Osteoblast (primary cell): ENCODE measurements around the gene BIN1. TPM values are rescaled to one million over a fixed set of nuclear protein-coding genes. Genes with fewer than 3 reads are reported as not detected.
A peak's percentile ranks its signal among the peaks of the same experiment; 100 is the strongest.

Experiments used
- DNase-seq: peaks from one replicate; pipeline ENCODE4 v3.0.0; 2011; ENCODE audit warnings: low spot score, mixed read lengths; ENCODE audit not compliant: insufficient read length; ENCODE audit errors: missing footprints
- H2AFZ ChIP-seq: 2 replicates; pipeline ENCODE4 v1.6.0; 2011; ENCODE audit warnings: mild to moderate bottlenecking, low read length
- H3K27ac ChIP-seq: 2 replicates; pipeline ENCODE4 v1.5.1; 2011; ENCODE audit warnings: mild to moderate bottlenecking, low read depth, low read length, moderate library complexity
- H3K27me3 ChIP-seq: 2 replicates; pipeline ENCODE4 v1.6.0; 2012; ENCODE audit warnings: mild to moderate bottlenecking, control low read depth, inconsistent platforms, low read length, moderate library complexity; ENCODE audit not compliant: insufficient read depth
- H3K36me3 ChIP-seq: 2 replicates; pipeline ENCODE4 v1.5.1; 2011; ENCODE audit warnings: mild to moderate bottlenecking, low read length, control low read depth, moderate library complexity; ENCODE audit not compliant: insufficient read depth
- H3K4me1 ChIP-seq: 2 replicates; pipeline ENCODE4 v1.5.1; 2011; ENCODE audit warnings: mild to moderate bottlenecking, low read length, control low read depth, moderate library complexity; ENCODE audit not compliant: insufficient read depth
- H3K4me2 ChIP-seq: 2 replicates; pipeline ENCODE4 v1.6.0; 2011; ENCODE audit warnings: mild to moderate bottlenecking, low read length; ENCODE audit not compliant: insufficient read depth
- H3K4me3 ChIP-seq: fragments of 200-600 bp; sonication (generic); 3 replicates; pipeline ENCODE4 v1.5.1; 2012; ENCODE audit warnings: mild to moderate bottlenecking, low read length, inconsistent platforms; ENCODE audit not compliant: insufficient read depth
- H3K79me2 ChIP-seq: 2 replicates; pipeline ENCODE4 v1.6.0; 2012; ENCODE audit warnings: mild to moderate bottlenecking, low read length, control low read depth, inconsistent platforms; ENCODE audit not compliant: insufficient read depth
- H3K9me3 ChIP-seq: 2 replicates; pipeline ENCODE4 v1.5.1; 2011; ENCODE audit warnings: low read depth, low read length, control low read depth
- H4K20me1 ChIP-seq: 2 replicates; pipeline ENCODE4 v1.6.0; 2012; ENCODE audit warnings: mild to moderate bottlenecking, low read length, control low read depth; ENCODE audit not compliant: insufficient read depth
- CTCF ChIP-seq: IDR thresholded peaks from 2 replicates; pipeline ENCODE4 v1.5.1; 2011; ENCODE audit warnings: mild to moderate bottlenecking, low read depth, low read length, moderate library complexity; ENCODE audit errors: extremely low read depth
- total RNA-seq: library from RNA; depleted of rRNA; stranded (reverse); fragments of >200 nt; gene quantifications from 2 replicates; pipeline ENCODE4 v1.2.3, GENCODE V29; 2012

BIN1 gene
- total RNA-seq, 1 donor: 85.4 TPM

GRCh38 chr2:127072970-127073369, 34.0 kb downstream of the BIN1 start:
- Histone ChIP-seq H3K27me3 (no peaks in the 10 kb centered on the region), H2AFZ (no peak overlapping the region), H4K20me1 (peaks cover 18% of the 10 kb centered on the region), H3K4me3 (no peak overlapping the region), H3K36me3 (peaks cover 5% of the 10 kb centered on the region), H3K79me2 (peaks cover 19% of the 10 kb centered on the region), H3K27ac (no peak overlapping the region), H3K9me3 (no peaks in the 10 kb centered on the region), H3K4me2 (no peak overlapping the region), H3K4me1 (peaks cover 2% of the 10 kb centered on the region)
- no peak for DNase-seq
- TF ChIP-seq CTCF: no peak

- no peak overlapping the region for H2AFZ ChIP-seq
- TF ChIP-seq CTCF: peak; percentile 17
- DNase-seq: no peak
- H3K27ac ChIP-seq: no peak overlapping the region
- peaks cover 5% of the 10 kb centered on the region for H3K36me3 ChIP-seq
- peaks cover 8% of the 10 kb centered on the region for H3K4me1 ChIP-seq
- peaks cover 13% of the 10 kb centered on the region for H3K79me2 ChIP-seq
- H4K20me1 ChIP-seq: peaks cover 14% of the 10 kb centered on the region
- no peak overlapping the region for H3K4me2 ChIP-seq
- H3K27me3 ChIP-seq: no peaks in the 10 kb centered on the region
- no peak overlapping the region for H3K4me3 ChIP-seq
- no peaks in the 10 kb centered on the region for H3K9me3 ChIP-seq
These were observed 34.6 kb downstream of the BIN1 start for GRCh38 chr2:127072396-127072795.

GRCh38 chr2:127071901-127072328, 35.0 kb downstream of the BIN1 start:
- Histone ChIP-seq H3K4me3 (no peak overlapping the region), H3K9me3 (no peaks in the 10 kb centered on the region), H3K27ac (no peak overlapping the region), H3K4me1 (peaks cover 12% of the 10 kb centered on the region), H3K36me3 (peaks cover 5% of the 10 kb centered on the region), H3K79me2 (peaks cover 9% of the 10 kb centered on the region), H2AFZ (no peak overlapping the region), H4K20me1 (peaks cover 12% of the 10 kb centered on the region), H3K4me2 (no peak overlapping the region), H3K27me3 (no peaks in the 10 kb centered on the region)
- DNase-seq: peak; percentile 85
- TF ChIP-seq CTCF: no peak

GRCh38 chr2:127070221-127070620, 36.7 kb downstream of the BIN1 start:
- H2AFZ ChIP-seq: no peak overlapping the region
- peaks cover 2% of the 10 kb centered on the region for H3K79me2 ChIP-seq
- no peak overlapping the region for H3K27ac ChIP-seq
- peaks cover 21% of the 10 kb centered on the region for H3K4me1 ChIP-seq
- no peaks in the 10 kb centered on the region for H3K9me3 ChIP-seq
- peaks cover 6% of the 10 kb centered on the region for H4K20me1 ChIP-seq
- no peak overlapping the region for H3K4me2 ChIP-seq
- DNase-seq: no peak
- H3K36me3 ChIP-seq: peaks cover 5% of the 10 kb centered on the region
- no peaks in the 10 kb centered on the region for H3K27me3 ChIP-seq
- no peak overlapping the region for H3K4me3 ChIP-seq
- no peak for TF ChIP-seq CTCF
